SK-N-SH (cell line): ENCODE results near the gene STIM1.

Experiments
- EP300 ChIP-seq, 2 experiments: IDR thresholded peaks; 2 replicates each; pipeline versions ENCODE4 v1.4.0 to v1.6.1; 2012; ENCODE audit warnings: borderline replicate concordance in 1 of 2, low read depth in 1 of 2, low read length in 1 of 2
- EZH2phosphoT487 ChIP-seq: fragments of 200-600 bp; sonication (generic); IDR thresholded peaks from 2 replicates; pipeline ENCODE4 v1.6.1; 2017; ENCODE audit warnings: low read depth, mixed run types, mild to moderate bottlenecking, antibody characterized with exemption, moderate library complexity, borderline replicate concordance
- FOXJ3 ChIP-seq: sonication (generic); formaldehyde crosslinking; IDR thresholded peaks from 2 replicates; pipeline ENCODE4 v1.5.1; 2020; ENCODE audit warnings: mild to moderate bottlenecking, missing genetic modification reagents
- FOXM1 ChIP-seq: IDR thresholded peaks from 2 replicates; pipeline ENCODE4 v1.4.0; 2012; ENCODE audit warnings: low read depth, mild to moderate bottlenecking
- NFIC ChIP-seq: IDR thresholded peaks from 2 replicates; pipeline ENCODE4 v1.4.0; 2012; ENCODE audit warnings: borderline replicate concordance
- POLR2AphosphoS5 ChIP-seq: IDR thresholded peaks from 2 replicates; pipeline ENCODE4 v1.6.1; 2012; ENCODE audit warnings: low read depth, low read length
- RFX5 ChIP-seq: IDR thresholded peaks from 2 replicates; pipeline ENCODE4 v1.6.1; 2012; ENCODE audit warnings: mild to moderate bottlenecking, improper control_type of control experiment, low read length
- SIN3A ChIP-seq: IDR thresholded peaks from 2 replicates; pipeline ENCODE4 v1.6.1; 2012; ENCODE audit warnings: low read depth, mild to moderate bottlenecking, low read length, moderate library complexity, borderline replicate concordance
- YY1 ChIP-seq: IDR thresholded peaks from 2 replicates; pipeline ENCODE4 v1.4.0; 2012; ENCODE audit warnings: low read depth, mild to moderate bottlenecking
- TF ChIP-seq, protein P1 (sequence below): fragments of 200-600 bp; sonication (generic); IDR thresholded peaks from 2 replicates; pipeline ENCODE4 v1.6.1; 2017; ENCODE audit warnings: antibody characterized with exemption, mild to moderate bottlenecking, moderate library complexity
- TF ChIP-seq, protein P2 (sequence below): IDR thresholded peaks from 2 replicates; pipeline ENCODE4 v1.6.1; 2012; ENCODE audit warnings: mild to moderate bottlenecking, low read depth, low read length, moderate library complexity
- TF ChIP-seq, protein P3 (sequence below): IDR thresholded peaks from 2 replicates; pipeline ENCODE4; 2012
- TF ChIP-seq, protein P4 (sequence below): IDR thresholded peaks from 2 replicates; pipeline ENCODE4 v1.4.0; 2012; ENCODE audit warnings: low read depth, borderline replicate concordance

DNA sequence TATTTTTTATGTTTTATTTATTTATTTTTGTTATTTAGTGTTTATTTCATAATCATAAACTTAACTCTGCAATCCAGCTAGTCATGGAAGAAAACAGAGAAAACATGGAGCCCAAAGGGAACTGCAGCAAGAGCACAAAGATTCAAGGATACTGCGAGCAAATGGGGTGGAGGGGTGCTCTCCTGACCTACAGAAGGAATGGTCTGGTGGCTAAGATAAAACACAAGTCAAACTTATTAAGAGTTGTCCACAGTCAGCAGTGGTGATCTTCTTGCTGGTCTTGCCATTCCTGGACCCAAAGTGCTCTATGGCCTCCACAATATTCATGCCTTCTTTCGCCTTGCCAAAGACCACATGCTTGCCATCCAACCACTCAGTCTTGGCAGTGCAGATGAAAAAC lies 36.7 kb downstream of the STIM1 start:
- TF ChIP-seq EP300 (IDR thresholded peaks at IDR 0.05; ENCODE audit: borderline replicate concordance in 1 of 2, low read depth in 1 of 2, low read length in 1 of 2) (no peak), SIN3A (no peak), FOXM1 (no peak), FOXJ3 (CRISPR knock-in tag) (no peak), RFX5 (no peak), EZH2phosphoT487 (no peak), POLR2AphosphoS5 (no peak), YY1 (no peak), NFIC (no peak)
- TF ChIP-seq, protein P1, sequence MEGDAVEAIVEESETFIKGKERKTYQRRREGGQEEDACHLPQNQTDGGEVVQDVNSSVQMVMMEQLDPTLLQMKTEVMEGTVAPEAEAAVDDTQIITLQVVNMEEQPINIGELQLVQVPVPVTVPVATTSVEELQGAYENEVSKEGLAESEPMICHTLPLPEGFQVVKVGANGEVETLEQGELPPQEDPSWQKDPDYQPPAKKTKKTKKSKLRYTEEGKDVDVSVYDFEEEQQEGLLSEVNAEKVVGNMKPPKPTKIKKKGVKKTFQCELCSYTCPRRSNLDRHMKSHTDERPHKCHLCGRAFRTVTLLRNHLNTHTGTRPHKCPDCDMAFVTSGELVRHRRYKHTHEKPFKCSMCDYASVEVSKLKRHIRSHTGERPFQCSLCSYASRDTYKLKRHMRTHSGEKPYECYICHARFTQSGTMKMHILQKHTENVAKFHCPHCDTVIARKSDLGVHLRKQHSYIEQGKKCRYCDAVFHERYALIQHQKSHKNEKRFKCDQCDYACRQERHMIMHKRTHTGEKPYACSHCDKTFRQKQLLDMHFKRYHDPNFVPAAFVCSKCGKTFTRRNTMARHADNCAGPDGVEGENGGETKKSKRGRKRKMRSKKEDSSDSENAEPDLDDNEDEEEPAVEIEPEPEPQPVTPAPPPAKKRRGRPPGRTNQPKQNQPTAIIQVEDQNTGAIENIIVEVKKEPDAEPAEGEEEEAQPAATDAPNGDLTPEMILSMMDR: no peak
- TF ChIP-seq, protein P2, sequence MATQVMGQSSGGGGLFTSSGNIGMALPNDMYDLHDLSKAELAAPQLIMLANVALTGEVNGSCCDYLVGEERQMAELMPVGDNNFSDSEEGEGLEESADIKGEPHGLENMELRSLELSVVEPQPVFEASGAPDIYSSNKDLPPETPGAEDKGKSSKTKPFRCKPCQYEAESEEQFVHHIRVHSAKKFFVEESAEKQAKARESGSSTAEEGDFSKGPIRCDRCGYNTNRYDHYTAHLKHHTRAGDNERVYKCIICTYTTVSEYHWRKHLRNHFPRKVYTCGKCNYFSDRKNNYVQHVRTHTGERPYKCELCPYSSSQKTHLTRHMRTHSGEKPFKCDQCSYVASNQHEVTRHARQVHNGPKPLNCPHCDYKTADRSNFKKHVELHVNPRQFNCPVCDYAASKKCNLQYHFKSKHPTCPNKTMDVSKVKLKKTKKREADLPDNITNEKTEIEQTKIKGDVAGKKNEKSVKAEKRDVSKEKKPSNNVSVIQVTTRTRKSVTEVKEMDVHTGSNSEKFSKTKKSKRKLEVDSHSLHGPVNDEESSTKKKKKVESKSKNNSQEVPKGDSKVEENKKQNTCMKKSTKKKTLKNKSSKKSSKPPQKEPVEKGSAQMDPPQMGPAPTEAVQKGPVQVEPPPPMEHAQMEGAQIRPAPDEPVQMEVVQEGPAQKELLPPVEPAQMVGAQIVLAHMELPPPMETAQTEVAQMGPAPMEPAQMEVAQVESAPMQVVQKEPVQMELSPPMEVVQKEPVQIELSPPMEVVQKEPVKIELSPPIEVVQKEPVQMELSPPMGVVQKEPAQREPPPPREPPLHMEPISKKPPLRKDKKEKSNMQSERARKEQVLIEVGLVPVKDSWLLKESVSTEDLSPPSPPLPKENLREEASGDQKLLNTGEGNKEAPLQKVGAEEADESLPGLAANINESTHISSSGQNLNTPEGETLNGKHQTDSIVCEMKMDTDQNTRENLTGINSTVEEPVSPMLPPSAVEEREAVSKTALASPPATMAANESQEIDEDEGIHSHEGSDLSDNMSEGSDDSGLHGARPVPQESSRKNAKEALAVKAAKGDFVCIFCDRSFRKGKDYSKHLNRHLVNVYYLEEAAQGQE: no peak
- TF ChIP-seq, protein P3, sequence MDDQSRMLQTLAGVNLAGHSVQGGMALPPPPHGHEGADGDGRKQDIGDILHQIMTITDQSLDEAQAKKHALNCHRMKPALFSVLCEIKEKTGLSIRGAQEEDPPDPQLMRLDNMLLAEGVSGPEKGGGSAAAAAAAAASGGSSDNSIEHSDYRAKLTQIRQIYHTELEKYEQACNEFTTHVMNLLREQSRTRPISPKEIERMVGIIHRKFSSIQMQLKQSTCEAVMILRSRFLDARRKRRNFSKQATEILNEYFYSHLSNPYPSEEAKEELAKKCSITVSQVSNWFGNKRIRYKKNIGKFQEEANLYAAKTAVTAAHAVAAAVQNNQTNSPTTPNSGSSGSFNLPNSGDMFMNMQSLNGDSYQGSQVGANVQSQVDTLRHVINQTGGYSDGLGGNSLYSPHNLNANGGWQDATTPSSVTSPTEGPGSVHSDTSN: no peak
- TF ChIP-seq, protein P4, sequence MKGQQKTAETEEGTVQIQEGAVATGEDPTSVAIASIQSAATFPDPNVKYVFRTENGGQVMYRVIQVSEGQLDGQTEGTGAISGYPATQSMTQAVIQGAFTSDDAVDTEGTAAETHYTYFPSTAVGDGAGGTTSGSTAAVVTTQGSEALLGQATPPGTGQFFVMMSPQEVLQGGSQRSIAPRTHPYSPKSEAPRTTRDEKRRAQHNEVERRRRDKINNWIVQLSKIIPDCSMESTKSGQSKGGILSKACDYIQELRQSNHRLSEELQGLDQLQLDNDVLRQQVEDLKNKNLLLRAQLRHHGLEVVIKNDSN: no peak
